Renal pelvis (tissue), 4 donors: Measurements from ENCODE around the gene EIF4E1B. TPM values are rescaled to one million over a fixed set of nuclear protein-coding genes. Genes with fewer than 3 reads are reported as not detected.

Experiments used
- DNase-seq: peaks from one replicate; pipeline ENCODE4 v3.0.0-alpha.2; 2013
- polyA plus RNA-seq, 3 donors: library from polyadenylated mRNA; unstranded; fragments of 120-200 nt; gene quantifications; one replicate each; pipeline ENCODE4 v1.2.1, GENCODE V29; 2013; ENCODE audit not compliant: insufficient read length in 3 of 3

EIF4E1B gene
- polyA plus RNA-seq, 3 donors, result 0.04 to 0.10 TPM; not detected in 1

DNA sequence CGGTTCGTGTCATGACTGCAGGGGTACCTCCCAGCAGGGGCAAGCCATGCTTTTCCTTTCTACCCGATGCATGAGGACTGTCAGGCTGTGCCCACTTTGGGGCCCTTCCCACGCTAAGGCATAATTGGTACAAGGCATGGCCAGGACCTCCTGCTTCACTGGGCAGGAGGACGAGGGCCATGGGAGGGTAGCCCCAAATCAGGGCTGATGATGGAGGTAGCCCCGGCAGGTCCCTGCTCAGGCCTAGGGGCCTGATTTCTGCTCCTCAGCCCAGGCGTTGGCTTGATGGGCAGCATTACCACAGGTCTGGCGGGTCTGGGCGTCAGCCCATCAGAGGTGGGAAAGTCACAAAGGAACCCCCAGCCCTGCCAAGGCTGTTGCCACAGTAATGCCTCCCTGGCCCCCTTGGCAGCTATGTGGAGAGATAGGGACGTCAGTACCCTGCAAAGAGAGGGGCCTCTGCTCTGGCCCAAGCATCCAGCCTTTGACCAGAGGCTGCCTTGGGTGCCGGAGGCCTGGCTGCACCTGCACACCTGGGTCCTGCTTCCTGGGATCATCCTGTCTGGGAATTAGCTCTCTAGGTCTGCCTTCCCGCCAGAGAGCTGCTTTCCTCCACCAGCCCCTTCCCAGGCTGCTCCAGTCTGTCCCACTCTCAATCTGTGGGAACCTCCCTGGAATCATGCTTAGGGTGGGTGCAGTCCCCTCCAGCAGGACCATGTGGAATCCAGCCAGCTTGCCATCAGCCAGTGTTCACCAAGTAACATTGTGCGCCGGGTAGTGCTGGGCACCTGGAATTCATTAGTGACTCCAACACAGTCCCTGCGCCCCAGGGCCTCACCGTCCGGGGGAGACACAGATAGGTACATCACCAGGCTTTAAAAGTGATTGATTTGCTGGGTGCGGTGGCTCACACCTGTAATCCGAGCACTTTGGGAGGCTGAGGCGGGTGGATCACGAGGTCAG is 32.2 kb downstream of the EIF4E1B start:
- no peak for DNase-seq

DNA sequence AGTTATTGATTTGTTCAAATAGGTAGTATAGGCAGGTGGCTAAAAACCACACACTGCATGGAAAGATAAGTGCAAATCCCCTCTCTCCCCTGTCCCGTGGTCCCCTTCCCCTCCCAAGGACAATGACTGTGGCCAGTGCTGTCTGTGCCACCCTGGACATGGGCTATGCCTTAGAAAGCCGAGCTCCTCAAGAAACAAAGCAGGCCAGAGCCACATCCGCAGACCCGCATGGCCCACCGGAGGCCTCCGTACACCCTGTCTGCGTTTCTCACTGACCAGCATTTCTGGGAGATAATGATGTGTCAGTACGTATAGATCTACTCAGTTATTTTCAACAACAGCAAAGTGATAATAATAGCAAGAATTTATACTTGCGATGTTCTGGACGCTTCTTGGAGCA is 33.1 kb downstream of the EIF4E1B start:
- no peak for DNase-seq

DNA sequence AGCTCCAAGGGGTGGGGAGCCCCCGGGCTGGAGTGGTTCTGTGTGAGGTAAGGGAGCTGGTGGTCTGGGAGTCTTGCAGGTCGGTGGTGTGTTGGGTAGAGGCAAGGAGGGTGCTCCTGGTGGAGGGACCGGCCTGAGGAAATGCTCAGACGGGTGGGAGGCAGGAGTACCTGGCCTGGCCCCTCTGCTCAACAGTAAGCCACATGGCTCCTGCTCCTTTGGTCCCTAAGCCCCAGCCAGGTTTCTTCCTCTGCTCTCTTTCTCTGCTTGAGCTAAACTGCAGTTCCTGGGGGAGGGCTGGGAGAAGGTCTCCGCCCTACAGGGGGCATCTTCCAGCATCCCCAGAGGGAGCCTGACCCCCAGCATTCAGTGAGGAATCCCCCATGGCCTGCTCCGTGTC is 34.0 kb downstream of the EIF4E1B start:
- DNase-seq, result no peak

DNA sequence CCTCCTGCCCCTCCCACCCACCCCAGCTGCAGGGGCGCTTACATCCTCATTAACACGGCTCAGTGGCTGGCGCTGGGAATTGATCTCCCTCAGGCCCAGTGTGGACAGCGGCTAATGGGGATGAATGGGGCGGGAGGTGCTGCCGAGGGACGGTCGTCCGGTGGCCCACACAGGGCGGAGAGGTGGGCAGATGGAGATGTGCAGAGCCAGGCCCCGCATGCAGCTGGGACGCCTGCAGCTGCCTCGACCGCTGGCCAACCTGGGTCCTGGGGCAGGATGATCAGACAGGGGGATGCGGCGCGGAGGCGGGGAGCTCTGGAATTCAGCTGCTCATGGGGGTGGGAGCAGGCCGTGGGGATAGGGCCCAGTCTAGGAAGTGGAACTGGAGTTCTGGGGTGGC is 34.4 kb downstream of the EIF4E1B start:
- no peak for DNase-seq

DNA sequence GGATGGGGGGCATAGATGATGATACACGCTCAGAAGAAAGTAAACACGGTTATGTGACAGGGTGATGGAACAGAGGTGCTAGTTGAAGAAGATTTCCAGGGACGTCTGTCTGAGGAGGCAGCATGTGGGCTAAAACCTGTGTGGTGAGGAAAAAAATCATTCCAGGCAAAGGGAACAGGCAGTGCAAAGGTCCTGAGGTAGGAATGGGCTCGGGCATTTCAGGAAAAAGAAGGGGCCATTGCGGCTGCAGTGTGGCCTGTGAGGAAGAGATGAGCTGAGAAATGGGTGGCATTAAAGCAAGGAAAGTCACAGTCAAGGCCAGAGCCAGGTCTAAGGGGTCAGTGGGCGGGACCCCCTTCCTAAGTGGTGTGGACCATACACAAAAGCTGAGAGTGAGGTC is 35.0 kb downstream of the EIF4E1B start:
- DNase-seq, result no peak

DNA sequence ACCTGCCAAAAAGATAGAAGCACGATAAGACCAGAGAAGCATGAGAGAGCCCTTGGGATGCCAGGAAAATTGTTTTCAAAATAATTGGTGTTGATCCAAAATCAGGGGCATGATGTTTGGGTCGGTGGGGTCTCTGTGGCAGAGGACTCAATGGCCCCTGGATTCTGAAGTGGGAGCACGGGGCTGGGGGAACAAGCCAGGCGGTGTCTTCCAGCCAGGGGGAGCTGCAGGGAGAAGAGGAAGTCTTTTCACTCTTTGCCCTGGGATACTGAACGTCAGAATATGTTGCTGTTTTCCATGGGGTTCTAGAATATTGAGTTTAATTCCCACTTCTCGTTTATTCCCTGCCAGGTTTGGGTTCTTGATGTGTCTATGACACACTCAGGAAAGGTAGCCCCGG is 37.2 kb downstream of the EIF4E1B start:
- no peak for DNase-seq

DNA sequence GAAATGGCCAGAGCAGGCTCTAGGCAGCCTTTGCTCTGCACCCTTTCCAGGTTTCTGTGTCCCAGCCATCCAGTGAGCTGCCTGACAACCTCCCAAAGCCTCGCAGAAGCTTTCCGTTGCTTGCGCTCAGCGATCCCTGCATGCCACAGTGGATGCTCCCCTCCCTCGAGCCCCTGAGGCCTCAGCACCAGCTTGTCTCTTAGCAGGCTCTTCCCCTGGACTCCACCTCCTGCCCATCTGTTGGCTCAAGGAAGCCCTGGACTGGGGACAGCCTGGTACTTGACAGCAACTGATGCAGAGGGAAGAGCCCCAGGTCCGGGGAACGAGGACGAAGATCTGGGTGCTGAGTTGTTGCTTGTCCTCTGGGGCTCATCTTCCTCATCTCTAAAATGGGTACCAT is 40.0 kb downstream of the EIF4E1B start:
- no peak for DNase-seq

DNA sequence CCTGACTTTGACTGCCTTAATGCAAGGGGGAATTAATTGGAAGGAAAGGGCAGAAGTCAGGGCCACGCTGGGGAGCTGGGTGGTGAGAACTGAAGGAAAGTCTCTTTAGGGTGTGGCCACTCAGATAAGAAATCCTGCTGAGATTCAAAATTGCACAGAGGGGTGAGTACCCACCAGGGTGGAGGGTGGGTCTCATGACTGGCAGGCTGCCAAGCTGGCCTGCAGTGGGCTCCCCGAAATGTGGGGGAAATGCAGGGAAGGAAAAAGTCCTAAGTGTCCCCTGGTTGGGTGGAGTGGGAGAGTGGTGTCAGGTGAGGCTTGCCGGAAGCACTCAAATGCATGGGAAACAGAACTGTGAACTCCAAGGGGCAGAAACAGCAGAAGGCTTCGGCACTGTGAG is 40.9 kb downstream of the EIF4E1B start:
- no peak for DNase-seq

DNA sequence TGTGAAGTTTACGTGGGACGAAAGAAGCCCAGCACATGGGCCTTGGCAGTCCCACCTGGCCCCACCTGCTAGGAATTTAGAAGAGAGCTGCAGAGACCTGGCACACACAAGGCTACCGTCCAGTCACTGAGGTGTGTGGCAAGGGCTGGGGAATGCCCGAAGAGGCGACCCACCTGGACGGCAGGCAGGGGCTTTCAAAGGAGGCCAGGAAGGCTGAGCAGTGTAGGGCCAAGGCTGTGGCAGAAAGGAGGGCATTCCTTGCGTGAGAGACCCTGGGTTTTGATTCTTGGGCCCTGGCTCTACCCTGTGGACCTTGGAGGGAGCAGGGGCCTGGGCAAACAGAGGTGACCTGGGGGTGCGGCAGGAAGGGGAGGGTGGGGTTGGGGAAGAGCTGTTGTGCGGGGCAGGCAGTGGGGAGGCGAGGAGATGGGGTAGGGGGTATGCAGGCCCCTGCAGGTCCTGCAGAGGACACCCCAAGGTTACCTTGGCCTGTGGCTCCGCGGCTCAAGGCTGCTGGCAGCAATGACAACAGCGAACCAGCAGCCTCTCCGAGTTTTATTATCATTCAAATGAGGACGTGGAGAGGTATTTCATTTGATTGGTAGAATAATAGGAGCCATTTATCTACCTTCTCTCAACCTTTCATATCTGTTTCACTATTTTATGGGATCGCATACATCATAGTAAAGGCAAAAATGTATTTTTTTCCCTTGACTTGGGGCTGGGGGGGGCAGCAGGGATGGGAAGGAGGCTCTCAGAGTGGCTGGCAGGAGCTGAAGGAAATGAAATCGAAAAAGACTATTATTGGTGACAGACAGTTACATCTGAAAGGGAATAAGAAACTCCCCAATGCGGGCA is 41.6 kb downstream of the EIF4E1B start:
- no peak for DNase-seq

DNA sequence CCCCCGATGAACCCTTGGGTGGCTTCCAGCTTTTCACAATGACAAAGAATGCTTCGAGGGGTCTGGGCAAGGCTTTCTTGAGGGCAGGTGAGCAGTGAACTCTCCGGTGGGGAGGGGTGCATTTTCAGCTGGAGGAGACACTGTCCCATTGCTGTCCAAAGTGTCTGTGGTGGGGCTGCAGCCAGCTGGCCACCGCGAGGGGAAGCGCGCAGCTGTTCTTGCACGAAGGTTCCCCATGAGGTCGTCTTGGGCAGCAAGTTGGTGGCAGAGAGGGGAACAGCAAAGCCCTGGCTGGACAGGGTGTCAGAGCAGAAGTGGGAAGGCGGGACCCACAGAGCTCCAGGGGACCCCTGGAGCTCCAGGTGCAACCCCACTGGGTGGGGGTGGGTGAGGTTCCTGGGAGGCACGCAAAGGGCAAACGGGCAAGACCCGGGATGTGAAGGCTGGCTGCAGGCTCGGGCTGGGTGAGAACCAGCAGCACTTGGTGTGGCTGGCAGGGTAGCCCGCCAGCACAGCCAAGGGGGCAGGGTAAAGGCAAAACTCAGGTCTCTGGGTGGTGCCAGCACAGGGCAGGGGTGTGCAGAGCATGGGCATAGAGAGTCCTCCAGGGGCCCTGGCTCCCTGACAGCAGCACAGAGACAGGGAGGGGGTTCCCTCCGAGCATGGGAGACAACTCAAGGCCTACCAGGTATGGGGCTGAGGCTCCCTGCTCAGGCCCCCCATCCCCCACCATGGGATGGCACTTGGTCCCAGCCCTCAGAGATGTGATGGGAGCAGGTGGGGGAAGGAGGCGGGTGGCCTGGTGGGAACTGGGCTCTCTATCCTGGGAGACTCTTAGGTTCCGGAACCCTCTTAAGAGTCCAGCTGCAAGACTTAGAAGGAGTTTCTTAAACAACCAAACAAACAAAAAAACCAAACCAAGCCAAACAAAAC is 43.4 kb downstream of the EIF4E1B start:
- DNase-seq, result no peak

DNA sequence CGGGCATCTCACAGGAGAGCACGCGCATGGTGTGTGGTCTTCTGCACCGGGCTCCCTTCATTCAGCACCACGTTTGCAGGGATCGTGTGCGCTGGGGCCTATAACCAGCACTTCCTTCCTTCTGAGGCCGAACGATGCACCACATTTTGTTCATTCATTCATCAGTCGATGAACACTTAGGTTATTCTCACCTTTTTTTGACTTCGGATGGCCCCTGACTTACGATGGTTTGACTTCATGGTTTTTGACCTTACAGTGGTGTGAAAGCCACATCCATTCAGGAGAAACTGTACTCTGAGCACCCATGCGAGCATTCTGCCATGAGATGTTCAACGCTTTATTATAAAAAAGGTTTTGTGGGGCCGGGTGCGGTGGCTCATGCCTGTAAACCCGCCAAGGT is 44.3 kb downstream of the EIF4E1B start:
- no peak for DNase-seq

DNA sequence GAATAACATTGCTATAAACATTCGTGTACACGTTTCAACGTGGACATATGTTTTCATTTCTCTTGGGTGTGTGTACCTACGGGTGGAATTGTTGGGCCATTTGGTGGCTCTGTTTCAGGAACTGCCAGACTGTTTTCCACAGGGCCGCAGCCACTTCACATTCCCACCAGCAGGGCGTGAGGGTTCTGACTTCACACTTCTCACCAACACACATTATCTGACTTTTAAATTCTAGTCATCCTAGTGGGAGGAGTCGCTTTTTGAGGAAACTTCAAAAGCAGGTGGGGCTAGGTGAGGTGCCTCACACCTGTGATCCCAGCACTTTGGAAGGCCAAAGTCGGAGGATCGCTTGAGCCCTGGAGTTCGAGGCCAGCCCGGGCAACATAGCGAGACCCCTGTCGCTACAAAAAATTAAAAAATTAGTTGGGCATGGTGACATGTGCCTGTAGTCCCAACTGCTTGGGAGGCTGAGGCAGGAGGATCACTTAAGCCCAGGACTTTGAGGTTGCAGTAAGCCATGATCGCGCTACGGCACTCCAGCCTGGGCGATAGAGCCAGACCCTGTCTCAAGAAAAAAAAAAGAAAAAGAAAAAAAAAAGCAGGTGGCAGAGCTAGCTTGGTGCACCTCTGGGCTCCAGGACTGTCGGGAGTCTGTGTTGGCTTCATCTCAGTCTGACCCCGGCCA is 45.3 kb downstream of the EIF4E1B start:
- no peak for DNase-seq

DNA sequence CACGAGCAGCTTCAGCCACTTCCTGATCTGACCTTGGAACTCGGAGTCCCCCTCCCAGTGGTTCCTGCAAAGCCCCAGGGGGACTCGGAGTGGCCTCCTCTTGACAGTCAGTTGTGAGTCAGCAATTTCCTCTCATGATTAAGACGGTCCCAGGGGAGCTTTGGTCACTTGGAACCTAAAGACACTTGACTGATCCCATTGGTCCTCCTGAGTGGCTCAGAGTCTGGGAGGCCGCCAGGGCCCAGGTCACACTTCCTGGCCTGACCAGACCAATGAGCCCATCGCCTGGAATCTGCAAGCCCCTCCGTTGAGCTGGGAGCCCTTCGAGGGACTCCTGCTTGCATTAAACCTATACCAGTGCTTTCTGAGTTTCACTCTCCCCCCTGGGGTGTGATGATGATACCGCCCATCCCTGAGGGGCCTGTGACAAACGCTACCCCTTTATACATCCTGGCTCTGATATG is 45.9 kb downstream of the EIF4E1B start:
- no peak for DNase-seq

DNA sequence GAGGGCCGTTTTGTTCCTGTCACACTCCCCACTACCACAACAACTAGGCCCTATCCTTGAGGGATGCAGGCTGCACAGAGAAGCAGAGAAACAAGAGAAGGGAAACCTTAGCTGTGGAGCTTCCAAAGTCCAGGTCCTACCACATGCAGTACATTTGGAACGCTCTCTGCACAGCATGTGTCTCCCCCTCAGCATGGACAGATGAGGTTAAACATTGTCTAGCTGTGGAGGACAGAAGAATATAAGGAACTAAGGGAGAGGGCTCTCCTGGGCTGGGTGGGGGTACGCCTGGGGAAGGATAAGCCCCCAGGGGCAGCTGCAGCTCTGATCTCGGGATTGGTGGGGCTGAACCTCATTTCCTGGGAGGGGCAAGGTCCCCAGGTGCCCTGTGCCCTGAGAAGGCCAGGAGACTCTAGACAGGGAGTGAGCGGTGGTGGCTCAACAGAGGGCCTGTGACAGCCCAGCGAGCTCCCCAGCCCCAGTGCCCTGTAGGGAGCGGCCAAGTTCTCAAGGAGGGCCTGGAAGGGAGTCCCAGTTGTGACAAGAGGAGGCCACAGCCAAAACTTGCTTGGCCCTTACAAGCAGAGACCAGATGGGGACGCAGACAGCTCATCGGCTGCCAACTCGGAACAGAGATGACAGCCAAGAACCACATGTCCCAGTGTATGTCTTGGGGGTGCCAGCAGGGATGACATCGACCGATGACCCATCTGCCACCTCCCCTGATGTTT is 46.9 kb downstream of the EIF4E1B start:
- DNase-seq, result no peak

DNA sequence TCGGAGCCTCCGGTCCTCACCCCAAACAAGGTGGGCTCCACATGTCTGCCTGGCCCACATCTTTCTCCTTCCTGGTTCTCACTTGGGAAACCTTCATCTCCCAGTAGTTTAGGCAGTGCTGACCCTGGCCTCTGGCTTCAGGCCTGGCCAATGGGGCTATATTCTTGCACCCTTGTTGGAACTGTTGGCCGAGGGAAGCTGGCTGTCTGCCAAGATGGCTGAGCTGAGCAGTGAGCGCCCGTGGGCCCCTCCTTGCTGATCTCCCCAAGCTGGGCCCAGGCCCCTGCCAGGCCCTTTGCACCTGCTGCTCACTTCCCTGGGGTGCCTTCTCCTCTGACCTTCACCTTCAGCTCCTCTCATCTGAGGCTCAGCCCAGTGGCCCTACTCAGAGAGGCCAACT is 48.1 kb downstream of the EIF4E1B start:
- DNase-seq, result no peak

DNA sequence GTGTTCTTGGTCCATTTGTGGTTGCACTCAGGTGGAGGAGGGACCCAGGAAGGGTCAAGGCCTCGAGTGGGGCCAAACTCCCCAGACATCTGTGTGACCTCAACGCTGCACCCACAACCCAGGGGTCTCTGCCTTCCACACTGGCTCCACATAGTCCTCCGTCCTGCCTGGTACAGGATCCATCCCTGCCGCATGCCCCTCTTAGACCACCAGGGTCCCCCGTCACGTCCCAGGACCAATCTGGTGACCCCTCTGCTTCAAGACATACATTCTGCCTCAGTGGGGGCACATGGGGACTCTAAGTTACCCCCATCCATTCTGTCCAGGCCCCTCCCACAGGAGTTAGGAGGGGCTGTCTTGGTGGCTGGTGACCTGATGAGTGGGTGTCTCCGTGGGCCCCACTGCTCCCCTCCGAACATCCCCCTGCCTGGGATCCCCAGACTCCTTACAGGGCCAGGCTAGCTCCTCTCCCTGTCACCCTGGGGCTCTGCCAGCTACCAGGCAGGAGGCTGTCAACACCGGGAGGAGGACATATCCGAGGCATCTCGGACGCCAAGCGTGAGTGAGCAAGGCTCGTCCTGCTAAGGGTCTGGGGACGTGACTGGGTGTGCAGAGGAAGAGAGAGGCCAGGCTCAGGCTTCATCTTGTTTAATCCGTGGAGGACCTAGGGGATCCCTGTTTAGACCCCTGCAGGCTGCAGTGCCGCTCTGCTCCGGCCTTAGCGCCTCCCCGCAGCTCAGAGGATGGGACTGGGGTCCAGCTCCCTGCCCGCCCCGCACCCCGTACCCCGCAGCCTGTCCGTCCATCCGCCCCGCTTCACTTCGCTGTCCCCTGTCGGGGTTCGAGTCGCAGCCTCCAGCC is 49.1 kb downstream of the EIF4E1B start:
- no peak for DNase-seq

DNA sequence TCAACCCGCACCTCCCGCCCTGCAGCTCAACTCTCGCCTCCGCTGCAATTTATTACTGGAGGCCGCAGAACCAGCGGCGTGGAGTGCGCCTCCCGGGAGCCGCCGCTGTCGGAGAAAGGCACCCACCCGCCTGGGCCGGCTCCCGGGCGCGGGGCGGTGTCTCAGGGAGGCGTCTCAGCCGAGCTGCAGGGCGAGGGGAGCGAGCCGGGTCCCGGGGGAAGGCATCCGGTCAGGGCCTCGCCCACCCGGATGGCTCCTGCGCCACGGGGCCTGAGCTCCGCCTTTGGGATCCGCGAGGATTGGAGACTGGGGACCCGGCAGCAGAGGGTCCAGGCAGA is 49.7 kb downstream of the EIF4E1B start:
- no peak for DNase-seq

DNA sequence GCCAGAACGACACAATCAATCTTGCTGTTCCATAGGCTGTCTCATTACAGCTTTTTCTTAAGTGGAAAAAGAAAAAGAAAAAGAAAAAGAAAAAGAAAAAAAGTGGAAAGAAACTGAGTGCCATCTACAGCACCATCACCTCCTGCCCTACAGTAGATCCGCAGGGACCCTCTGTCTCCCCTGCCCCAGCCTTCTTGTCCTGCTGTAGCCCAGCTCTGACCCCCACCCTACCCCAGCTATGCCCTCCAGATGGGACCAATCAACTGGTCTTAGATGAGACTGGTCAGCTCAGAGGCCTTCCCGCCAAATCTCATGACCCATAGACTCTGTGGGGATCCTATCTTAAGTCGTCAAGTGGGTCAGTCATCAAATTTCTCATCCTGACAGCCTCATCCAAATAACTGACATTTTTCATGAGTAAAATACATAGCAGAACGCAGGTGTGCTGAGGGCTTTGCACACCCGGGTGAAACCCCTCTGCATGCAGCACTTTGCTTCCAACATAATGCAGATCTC is 51.6 kb downstream of the EIF4E1B start:
- no peak for DNase-seq

DNA sequence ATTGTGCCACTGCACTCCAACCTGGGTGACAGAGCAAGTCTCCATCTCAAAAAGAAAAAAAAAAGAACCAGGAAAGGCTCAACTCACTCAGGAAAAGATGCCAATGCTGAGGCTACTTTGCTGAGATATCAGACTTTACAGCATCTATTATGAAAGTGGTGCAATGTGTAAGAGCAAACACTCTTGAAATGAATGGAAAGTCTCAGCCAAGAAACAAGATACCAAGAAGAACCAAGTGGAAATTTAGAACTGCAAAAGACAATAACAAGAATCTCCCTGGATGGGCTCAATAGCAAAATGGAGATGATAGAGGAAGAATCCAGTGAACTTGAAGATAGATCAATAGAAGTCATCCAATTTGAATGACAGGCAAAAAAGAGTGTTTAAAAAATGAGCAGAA is 54.5 kb downstream of the EIF4E1B start:
- no peak for DNase-seq
